IMR-90 (cell line): ENCODE measurements around the gene RBFA. TPM values are rescaled to one million over a fixed set of nuclear protein-coding genes. Genes with fewer than 3 reads are reported as not detected.

Experiments used
- ATAC-seq: fragments of 200-7000 bp; cut with Tn5 transposase; 2 replicates; pipeline ENCODE4 v1.9.1; 2020; ENCODE audit warnings: low read depth, mild to moderate bottlenecking, moderate library complexity
- BruUV-seq: library from RNA; stranded (reverse); fragments of 400-500 nt; replicated peaks from 2 replicates; lab custom pipeline; 2021; lab: Mats Ljungman, UMichigan
- CTCF ChIA-PET: fragments of 300-600 bp; formaldehyde crosslinking; extraction: SDS; loops from one replicate; lab custom pipeline; 2021; ENCODE audit warnings: antibody characterized with exemption; lab: Yijun Ruan, JAX
- POLR2A ChIA-PET: fragments of 300-600 bp; sonication (Branson Sonifier 250); formaldehyde crosslinking; loops from one replicate; lab custom pipeline; 2022; ENCODE audit warnings: antibody characterized with exemption; ENCODE audit not compliant: unreplicated experiment; lab: Charles Lee
- DNase-seq: peaks from one replicate; pipeline ENCODE4 v3.0.0; 2013
- H2AFZ ChIP-seq: replicated peaks from 2 replicates; pipeline ENCODE3; 2013; ENCODE audit warnings: low read length, mild to moderate bottlenecking; ENCODE audit not compliant: poor library complexity
- H2AK5ac ChIP-seq: 2 replicates; pipeline ENCODE4 v1.6.1; 2013; ENCODE audit warnings: low read depth, low read length, inconsistent platforms
- H2AK9ac ChIP-seq: replicated peaks from 2 replicates; pipeline ENCODE3; 2013; ENCODE audit warnings: mild to moderate bottlenecking, low read depth, low read length, moderate library complexity; ENCODE audit not compliant: poor library complexity
- H2BK120ac ChIP-seq: 2 replicates; pipeline ENCODE4 v1.6.1; 2013; ENCODE audit warnings: low read depth, low read length, inconsistent platforms
- H2BK15ac ChIP-seq: 3 replicates; pipeline ENCODE4 v1.6.1; 2013; ENCODE audit warnings: low read depth, low read length, inconsistent platforms
- H2BK20ac ChIP-seq: 2 replicates; pipeline ENCODE4 v1.6.1; 2013; ENCODE audit warnings: low read depth, mild to moderate bottlenecking, inconsistent platforms, low read length, moderate library complexity
- H2BK5ac ChIP-seq: 2 replicates; pipeline ENCODE4 v1.6.1; 2013; ENCODE audit warnings: mild to moderate bottlenecking, low read depth, low read length, inconsistent platforms; ENCODE audit not compliant: poor library complexity, severe bottlenecking
- H3K14ac ChIP-seq: replicated peaks from 2 replicates; pipeline ENCODE4 v1.6.1; 2013; ENCODE audit warnings: low read depth, low read length, inconsistent platforms
- H3K18ac ChIP-seq: 2 replicates; pipeline ENCODE4 v1.6.1; 2013; ENCODE audit warnings: low read depth, low read length, control low read depth
- H3K23ac ChIP-seq: 2 replicates; pipeline ENCODE4 v1.6.1; 2013; ENCODE audit warnings: low read depth, low read length, inconsistent platforms
- H3K27ac ChIP-seq: 2 replicates; pipeline ENCODE4 v1.5.1; 2013; ENCODE audit warnings: mild to moderate bottlenecking, control low read depth, low read length; ENCODE audit not compliant: insufficient read depth
- H3K27me3 ChIP-seq: 2 replicates; pipeline ENCODE4 v1.6.1; 2013; ENCODE audit warnings: low read length; ENCODE audit not compliant: control insufficient read depth, insufficient read depth
- H3K36me3 ChIP-seq: 2 replicates; pipeline ENCODE4 v1.6.1; 2013; ENCODE audit warnings: low read length, mixed read lengths; ENCODE audit not compliant: control insufficient read depth, insufficient read depth
- H3K4ac ChIP-seq: 2 replicates; pipeline ENCODE4 v1.6.1; 2013; ENCODE audit warnings: low read depth, low read length, inconsistent platforms
- H3K4me1 ChIP-seq: 2 replicates; pipeline ENCODE4 v1.6.1; 2013; ENCODE audit warnings: low read length, mixed read lengths; ENCODE audit not compliant: control insufficient read depth, insufficient read depth
- H3K4me2 ChIP-seq: 2 replicates; pipeline ENCODE4 v1.6.1; 2013; ENCODE audit warnings: low read depth, mild to moderate bottlenecking, control low read depth, low read length, moderate library complexity
- H3K4me3 ChIP-seq: 2 replicates; pipeline ENCODE4 v1.5.1; 2013; ENCODE audit warnings: low read depth, mild to moderate bottlenecking, control low read depth, low read length, moderate library complexity; ENCODE audit not compliant: insufficient read depth
- H3K56ac ChIP-seq: 2 replicates; pipeline ENCODE4 v1.6.1; 2013; ENCODE audit warnings: low read length, inconsistent platforms; ENCODE audit not compliant: insufficient read depth; ENCODE audit errors: extremely low read depth
- H3K79me1 ChIP-seq, 2 experiments: 2 replicates each; pipeline ENCODE4 v1.6.1; 2013; ENCODE audit warnings: low read length in 2 of 2, inconsistent platforms in 1 of 2, low read depth in 1 of 2
- H3K9ac ChIP-seq: 2 replicates; pipeline ENCODE4 v1.6.1; 2013; ENCODE audit warnings: low read depth, low read length, control low read depth
- H3K9me1 ChIP-seq: 2 replicates; pipeline ENCODE4 v1.6.1; 2013; ENCODE audit warnings: low read length, inconsistent platforms; ENCODE audit not compliant: insufficient read depth
- H3K9me3 ChIP-seq: 2 replicates; pipeline ENCODE4 v1.6.1; 2013; ENCODE audit warnings: low read length; ENCODE audit not compliant: control insufficient read depth, insufficient read depth
- H4K20me1 ChIP-seq: 2 replicates; pipeline ENCODE4 v1.6.1; 2013; ENCODE audit warnings: low read length, inconsistent platforms; ENCODE audit not compliant: insufficient read depth
- H4K5ac ChIP-seq: 2 replicates; pipeline ENCODE4 v1.6.1; 2013; ENCODE audit warnings: mild to moderate bottlenecking, low read depth, low read length, control low read depth
- H4K8ac ChIP-seq, 2 experiments: 2 replicates each; pipeline ENCODE4 v1.6.1; 2013; ENCODE audit warnings: low read depth in 2 of 2, low read length in 2 of 2, control low read depth in 1 of 2, inconsistent platforms in 1 of 2
- H4K91ac ChIP-seq: 2 replicates; pipeline ENCODE4 v1.6.1; 2013; ENCODE audit warnings: low read depth, low read length, inconsistent platforms; ENCODE audit not compliant: insufficient read depth
- BHLHE40 ChIP-seq: fragments of 150-350 bp; IDR thresholded peaks from 2 replicates; pipeline ENCODE4 v1.6.1; 2016; ENCODE audit warnings: mild to moderate bottlenecking, low read depth, low read length
- CEBPB ChIP-seq: IDR thresholded peaks from 2 replicates; pipeline ENCODE4 v1.6.1; 2012; ENCODE audit warnings: low read depth, low read length, improper control_type of control experiment
- CHD1 ChIP-seq: IDR thresholded peaks from 2 replicates; pipeline ENCODE4 v1.6.1; 2012; ENCODE audit warnings: low read depth, low read length, improper control_type of control experiment
- CTCF ChIP-seq: conservative IDR thresholded peaks from 2 replicates; pipeline ENCODE4 v1.5.1; 2012; ENCODE audit warnings: mild to moderate bottlenecking, low read depth, low read length, improper control_type of control experiment
- ELK1 ChIP-seq: fragments of 150-350 bp; IDR thresholded peaks from 2 replicates; pipeline ENCODE4 v1.6.1; 2016; ENCODE audit warnings: low read depth, mild to moderate bottlenecking, low read length, moderate library complexity, borderline replicate concordance
- FOS ChIP-seq: fragments of 150-350 bp; IDR thresholded peaks from 2 replicates; pipeline ENCODE4 v1.6.1; 2016; ENCODE audit warnings: low read depth, low read length
- MAFK ChIP-seq: IDR thresholded peaks from 2 replicates; pipeline ENCODE4 v1.6.1; 2012; ENCODE audit warnings: low read depth, low read length, improper control_type of control experiment
- MAZ ChIP-seq: IDR thresholded peaks from 2 replicates; pipeline ENCODE4 v1.6.1; 2012; ENCODE audit warnings: low read depth, mild to moderate bottlenecking, low read length, improper control_type of control experiment, moderate library complexity, borderline replicate concordance
- MXI1 ChIP-seq: IDR thresholded peaks from 2 replicates; pipeline ENCODE4 v1.6.1; 2012; ENCODE audit warnings: low read depth, mild to moderate bottlenecking, low read length, moderate library complexity, borderline replicate concordance
- NFE2L2 ChIP-seq: fragments of 150-350 bp; IDR thresholded peaks from 2 replicates; pipeline ENCODE4 v1.6.1; 2016; ENCODE audit warnings: low read depth, mild to moderate bottlenecking, low read length
- POLR2A ChIP-seq: IDR thresholded peaks from 2 replicates; pipeline ENCODE4 v1.6.1; 2012; ENCODE audit warnings: mild to moderate bottlenecking, low read depth, low read length
- RAD21 ChIP-seq: IDR thresholded peaks from 2 replicates; pipeline ENCODE4 v1.6.1; 2012; ENCODE audit warnings: low read length, improper control_type of control experiment
- RCOR1 ChIP-seq: IDR thresholded peaks from 2 replicates; pipeline ENCODE4 v1.6.1; 2012; ENCODE audit warnings: mild to moderate bottlenecking, low read length, improper control_type of control experiment; ENCODE audit not compliant: insufficient replicate concordance
- RFX5 ChIP-seq: IDR thresholded peaks from 2 replicates; pipeline ENCODE4 v1.8.0; 2012; ENCODE audit warnings: low read depth, mild to moderate bottlenecking, low read length, moderate library complexity
- SMC3 ChIP-seq: fragments of 150-350 bp; IDR thresholded peaks from 2 replicates; pipeline ENCODE4 v1.6.1; 2016; ENCODE audit warnings: low read depth, mild to moderate bottlenecking, antibody characterized with exemption, low read length, moderate library complexity
- USF2 ChIP-seq: fragments of 150-350 bp; IDR thresholded peaks from 2 replicates; pipeline ENCODE4 v1.6.1; 2017; ENCODE audit warnings: mild to moderate bottlenecking, antibody characterized with exemption, low read length, low read depth
- WGBS, 2 experiments: methylation state at CpG; one replicate each; pipeline versions ENCODE4 v1.1.5 to v1.1.7; 2013; ENCODE audit warnings: missing lambda C conversion rate in 2 of 2; ENCODE audit not compliant: insufficient read length in 1 of 2; ENCODE audit errors: extremely low coverage in 2 of 2; 5-methylcytosine and 5-hydroxymethylcytosine counted together
- dilution Hi-C: fragments of 300-500 bp; cut with HindIII; formaldehyde crosslinking; loops from one replicate; pipeline ENCODE4 v1.14.3; 2018; ENCODE audit warnings: low sequenced_read_pairs; ENCODE audit not compliant: unreplicated experiment
- in situ Hi-C: fragments of 300-500 bp; cut with MboI; formaldehyde crosslinking; loops from 3 replicates; pipeline ENCODE4 v1.14.3; 2019; ENCODE audit warnings: low sequenced_read_pairs, inconsistent platforms, mixed read lengths
- intact Hi-C: fragments of 100-400 bp; cut with micrococcal nuclease; formaldehyde crosslinking; loops from 2 replicates; pipeline ENCODE4 v1.10.0; 2022
- polyA plus RNA-seq, 3 experiments: library from polyadenylated mRNA; depleted of rRNA; stranded (reverse); fragments of >200 nt; gene quantifications; 2 replicates each; pipeline ENCODE4 v1.2.3, GENCODE V29; 2012; ENCODE audit warnings: low replicate concordance in 1 of 3
- total RNA-seq: library from RNA; depleted of rRNA; stranded (reverse); fragments of >200 nt; gene quantifications from 2 replicates; pipeline ENCODE4 v1.2.3, GENCODE V29; 2012

Gene RBFA
- total and polyA plus RNA-seq, 2 of the 4 experiments (the other 2 are of a cell fraction) = 21.0 to 38.0 TPM

GRCh38 chr18:80067321-80067720, 33.1 kb downstream of the RBFA start:
- WGBS, 2 experiments = 80% methylated on average over 1 of the region's 8 CpGs; no CpG with 5 or more reads in 1 of the 2 experiments

More at GRCh38 chr18:80067321-80067720, 33.1 kb downstream of the RBFA start:
- H3K4me2 ChIP-seq = no peak overlapping the region
- CTCF ChIA-PET = no interaction called here
- no peaks in the 10 kb centered on the region for H3K79me1 ChIP-seq
- no peak overlapping the region for H3K56ac ChIP-seq
- H3K9ac ChIP-seq = no peak overlapping the region
- no peak overlapping the region for H2BK120ac ChIP-seq
- no peak overlapping the region for H3K18ac ChIP-seq
- H2AFZ ChIP-seq = no peak overlapping the region
- no peak overlapping the region for H3K4me3 ChIP-seq
- H4K8ac ChIP-seq = no peak overlapping the region
- dilution Hi-C loops (no loop called here), intact Hi-C loops (no loop called here), in situ Hi-C loops (no loop called here)
- H4K91ac ChIP-seq = no peak overlapping the region
- H2BK5ac ChIP-seq = no peak overlapping the region
- BruUV-seq = no TSS peak
- ATAC-seq (no peak), DNase-seq (no peak)
- no peak overlapping the region for H3K14ac ChIP-seq
- H2BK20ac ChIP-seq = no peak overlapping the region
- no peak overlapping the region for H2BK15ac ChIP-seq
- H3K4ac ChIP-seq = no peak overlapping the region
- no peaks in the 10 kb centered on the region for H3K4me1 ChIP-seq
- no peak overlapping the region for H2AK5ac ChIP-seq
- no peak overlapping the region for H4K5ac ChIP-seq
- H4K20me1 ChIP-seq = no peaks in the 10 kb centered on the region
- H3K23ac ChIP-seq = no peak overlapping the region
- H3K9me3 ChIP-seq = no peaks in the 10 kb centered on the region
- no peaks in the 10 kb centered on the region for H3K36me3 ChIP-seq
- H3K9me1 ChIP-seq = no peaks in the 10 kb centered on the region
- H2AK9ac ChIP-seq = no peak overlapping the region
- POLR2A ChIA-PET = no interaction called here
- H3K27ac ChIP-seq = no peak overlapping the region
- no peaks in the 10 kb centered on the region for H3K27me3 ChIP-seq
- TF ChIP-seq MAZ (no peak), BHLHE40 (no peak), RFX5 (no peak), RCOR1 (no peak), RAD21 (no peak), POLR2A (no peak), CEBPB (no peak), USF2 (no peak), NFE2L2 (no peak), CTCF (no peak), ELK1 (no peak), SMC3 (no peak), CHD1 (no peak), MXI1 (no peak), FOS (no peak), MAFK (no peak)
